Endometrium (tissue), 2 donors: ENCODE measurements around the gene PTPN4.
"Not testable (repeated sequence)": the region's sequence is repeated elsewhere in the genome, so short reads cannot be mapped to it uniquely, and the experiment has no call there.

Experiments
- FAIRE-seq: peaks from 2 replicates; lab custom pipeline; 2012; peaks lifted over from hg19 to GRCh38; lab: Jason Lieb, UNC
- donor health status: control.
- donor health status: control.

Gene PTPN4

GRCh38 chr2:119941981-119942513, 182.3 kb downstream of the PTPN4 start:
- FAIRE-seq: no peak

DNA sequence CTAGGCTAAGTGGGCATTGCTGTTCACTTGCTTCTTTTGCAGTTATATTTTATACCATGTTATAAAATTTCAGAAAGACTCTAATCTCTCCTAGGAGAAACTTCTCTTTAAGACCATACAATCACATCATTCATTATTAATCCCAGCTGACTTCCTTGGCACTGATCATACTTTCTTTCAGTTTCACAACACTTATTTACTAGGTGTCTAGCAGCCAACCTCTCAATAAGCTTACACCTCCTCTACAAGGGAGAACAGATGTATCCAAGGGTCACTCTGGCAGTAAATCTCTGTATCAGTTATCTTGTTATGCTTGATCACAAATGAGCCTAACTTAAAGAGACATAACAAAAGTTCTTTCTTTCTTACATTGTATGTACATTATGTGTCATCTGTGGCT, 183.3 kb downstream of the PTPN4 start:
- no peak for FAIRE-seq

DNA sequence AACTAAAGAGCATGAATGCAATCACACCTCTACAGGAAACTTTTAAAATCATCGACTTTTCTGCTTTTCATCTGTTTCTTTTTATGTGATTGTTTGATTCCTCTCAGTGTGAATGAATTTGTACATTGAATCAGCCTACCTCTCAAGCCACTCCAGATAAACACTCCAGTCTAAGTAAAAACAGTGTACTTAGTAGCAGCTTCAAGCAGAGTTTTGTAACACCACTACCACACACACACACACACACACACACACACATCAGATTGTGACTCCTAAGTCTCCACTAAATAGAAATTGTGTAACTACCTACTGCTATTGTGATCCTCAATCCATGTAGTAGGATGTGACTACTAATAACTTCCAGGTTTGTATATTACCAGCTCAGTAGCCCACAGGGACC, 187.8 kb downstream of the PTPN4 start:
- FAIRE-seq: no peak

- FAIRE-seq: peak; percentile 37
These were observed 191.2 kb downstream of the PTPN4 start for GRCh38 chr2:119950966-119951365.

- FAIRE-seq: no peak
These were observed 199.0 kb downstream of the PTPN4 start for GRCh38 chr2:119958670-119959268.

DNA sequence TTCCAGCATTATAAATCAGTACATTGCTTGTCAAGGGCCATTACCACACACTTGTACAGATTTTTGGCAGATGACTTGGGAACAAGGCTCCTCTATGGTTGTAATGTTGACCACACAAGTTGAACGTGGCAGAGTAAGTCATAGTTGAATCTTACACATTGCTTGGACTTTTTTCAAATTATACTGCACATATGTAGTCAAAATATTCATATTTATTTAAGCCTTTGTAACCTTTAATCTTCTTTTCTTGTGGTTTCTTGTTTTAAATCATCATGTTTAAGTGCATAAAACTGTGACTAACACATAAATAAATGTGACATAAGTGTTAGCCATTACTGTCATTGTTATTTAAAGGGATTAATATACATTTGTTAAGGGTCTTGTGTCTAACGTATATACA, 201.1 kb downstream of the PTPN4 start:
- FAIRE-seq: no peak

GRCh38 chr2:119981896-119982295, 222.2 kb downstream of the PTPN4 start:
- FAIRE-seq: no peak

DNA sequence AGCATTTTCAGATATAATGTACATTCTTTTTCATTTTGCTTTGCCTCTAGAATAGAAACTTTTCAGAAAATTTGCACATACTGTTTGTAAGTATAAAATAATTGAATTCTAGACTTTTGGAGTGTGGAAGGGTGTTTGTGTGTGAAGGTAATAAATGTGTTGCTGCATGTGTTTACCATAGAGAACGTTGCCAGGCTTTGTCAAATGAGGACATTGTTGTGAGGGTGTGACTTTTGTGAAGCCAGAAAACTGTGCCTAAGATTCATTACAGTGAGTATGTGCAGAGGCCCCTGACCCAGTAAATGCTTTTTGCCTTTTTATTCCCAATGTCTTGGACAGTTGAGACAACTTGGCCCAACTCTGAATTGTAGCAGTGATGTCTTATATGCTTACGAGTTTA, 222.8 kb downstream of the PTPN4 start:
- FAIRE-seq: no peak

- no peak for FAIRE-seq
These were observed 223.4 kb downstream of the PTPN4 start for GRCh38 chr2:119983108-119983507.

GRCh38 chr2:119996148-119996547, 236.4 kb downstream of the PTPN4 start:
- FAIRE-seq: no peak

DNA sequence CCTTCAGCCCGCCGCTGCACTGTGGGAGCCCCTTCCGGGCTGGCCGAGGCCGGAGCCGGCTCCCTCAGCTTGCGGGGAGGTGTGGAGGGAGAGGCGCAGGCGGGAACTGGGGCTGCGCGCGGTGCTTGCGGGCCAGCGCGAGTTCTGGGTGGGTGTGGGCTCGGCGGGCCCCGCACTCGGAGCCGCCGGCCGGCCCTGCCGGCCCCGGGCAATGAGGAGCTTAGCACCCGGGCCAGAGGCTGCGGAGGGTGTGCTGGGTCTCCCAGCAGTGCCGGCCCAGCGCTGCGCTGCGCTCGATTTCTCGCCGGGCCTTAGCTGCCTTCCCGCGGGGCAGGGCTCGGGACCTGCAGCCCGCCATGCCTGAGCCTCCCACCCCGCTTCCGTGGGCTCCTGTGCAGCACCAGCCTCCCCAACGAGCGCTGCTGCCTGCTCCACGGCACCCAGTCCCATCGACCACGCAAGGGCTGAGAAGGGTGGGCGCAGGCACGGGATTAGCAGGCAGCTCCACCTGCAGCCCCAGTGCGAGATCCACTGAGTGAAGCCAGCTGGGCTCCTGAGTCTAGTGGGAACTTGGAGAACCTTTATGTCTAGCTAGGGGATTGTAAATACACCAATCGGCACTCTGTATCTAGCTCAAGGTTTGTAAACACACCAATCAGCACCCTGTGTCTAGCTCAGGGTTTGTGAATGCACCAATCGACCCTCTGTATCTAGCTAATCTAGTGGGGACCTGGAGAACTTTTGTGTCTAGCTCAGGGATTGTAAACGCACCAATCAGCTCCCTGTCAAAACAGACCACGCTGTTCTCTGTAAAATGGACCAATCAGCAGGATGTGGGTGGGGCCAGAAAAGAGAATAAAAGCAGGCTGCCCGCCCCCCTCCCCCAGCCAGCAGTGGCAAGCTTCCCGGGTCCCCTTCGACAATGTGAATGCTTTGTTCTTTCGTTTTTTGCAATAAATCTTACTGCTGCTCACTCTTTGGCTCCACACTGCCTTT, 237.5 kb downstream of the PTPN4 start:
- not testable (repeated sequence) for FAIRE-seq

DNA sequence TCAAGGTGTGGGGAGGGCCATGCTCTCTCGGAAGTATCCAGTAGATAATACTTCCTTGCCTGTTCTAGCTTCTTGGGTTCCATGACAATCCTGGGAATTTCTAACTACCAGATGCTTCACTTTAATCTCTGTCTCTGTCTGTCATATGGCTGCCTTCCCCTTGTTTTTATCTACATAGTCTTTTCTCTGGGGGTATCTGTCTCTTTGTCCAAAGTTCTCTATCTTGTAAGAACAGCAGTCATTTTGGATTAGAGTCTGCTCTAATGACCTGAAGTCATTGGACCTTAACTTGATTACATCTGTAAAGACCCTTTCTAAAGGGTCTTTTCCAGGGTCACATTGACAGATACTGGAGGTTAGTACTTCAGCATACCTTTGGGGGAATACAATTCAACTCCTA, 241.7 kb downstream of the PTPN4 start:
- FAIRE-seq: no peak

DNA sequence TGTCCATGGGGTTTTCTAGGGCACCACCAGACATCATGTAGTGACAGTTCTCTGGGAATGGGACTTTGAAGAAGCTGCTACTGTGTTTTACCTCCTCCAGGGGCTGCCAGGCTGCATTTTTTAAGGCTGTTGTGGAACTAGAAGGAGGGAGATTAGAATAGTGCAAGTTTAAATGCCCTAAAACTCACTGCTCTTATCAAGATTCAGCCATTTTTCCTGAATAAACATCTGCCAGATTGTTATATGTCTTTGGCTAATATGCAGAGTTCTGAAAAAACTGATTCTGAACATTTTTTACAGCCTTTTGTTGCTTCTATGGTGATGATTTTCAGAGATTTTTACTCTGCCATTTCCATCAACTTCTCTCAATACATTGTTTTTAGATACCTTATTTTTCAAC, 244.5 kb downstream of the PTPN4 start:
- no peak for FAIRE-seq

DNA sequence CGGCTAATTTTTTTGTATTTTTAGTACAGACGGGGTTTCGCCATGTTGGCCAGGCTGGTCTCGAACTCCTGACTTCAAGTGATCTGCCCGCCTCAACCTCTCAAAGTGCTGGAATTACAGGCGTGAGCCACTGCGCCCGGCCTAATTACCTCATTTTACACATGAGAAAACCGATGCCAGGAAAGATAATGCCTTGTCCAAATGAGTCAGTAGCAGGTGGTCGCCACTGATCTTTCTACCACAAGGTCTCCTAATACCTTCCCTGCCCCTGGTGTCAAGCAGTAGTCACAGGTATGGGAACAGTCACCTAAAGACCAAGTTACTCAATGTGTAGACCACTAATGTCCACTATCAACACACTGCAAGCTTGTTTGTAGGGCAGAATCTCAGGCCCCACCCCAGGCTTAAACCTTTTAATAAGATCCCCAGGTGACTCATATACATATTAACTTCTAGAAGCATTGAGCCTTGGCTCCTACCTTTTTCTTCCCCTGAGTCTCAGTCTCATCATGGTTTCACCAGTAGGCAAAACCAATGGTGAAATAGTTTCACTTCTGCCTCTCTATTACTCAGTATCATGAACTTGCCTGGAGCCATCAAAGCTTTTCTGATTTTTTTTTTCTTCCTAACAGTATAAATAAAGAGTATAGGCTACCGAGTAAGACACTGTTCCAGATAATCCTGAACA, 246.3 kb downstream of the PTPN4 start:
- FAIRE-seq: no peak

DNA sequence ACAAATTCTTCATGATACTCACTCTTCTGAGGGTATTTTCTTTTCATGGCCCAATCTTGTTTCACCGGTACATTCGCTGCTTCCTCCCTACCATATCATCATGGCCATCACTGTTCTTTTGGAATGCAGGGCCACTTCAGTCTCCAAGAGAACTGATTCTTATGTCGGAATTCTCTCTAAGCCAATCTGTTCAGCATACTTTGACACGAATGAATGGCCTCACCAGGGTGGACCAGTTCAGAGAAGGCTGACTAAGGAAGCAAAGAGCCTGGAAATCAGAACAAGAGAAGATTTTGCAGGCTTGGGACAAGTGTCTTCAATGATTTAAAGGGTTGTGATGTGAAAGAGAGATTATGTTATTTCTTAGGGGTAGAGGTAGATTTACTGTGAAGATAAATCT, 248.1 kb downstream of the PTPN4 start:
- FAIRE-seq: no peak

DNA sequence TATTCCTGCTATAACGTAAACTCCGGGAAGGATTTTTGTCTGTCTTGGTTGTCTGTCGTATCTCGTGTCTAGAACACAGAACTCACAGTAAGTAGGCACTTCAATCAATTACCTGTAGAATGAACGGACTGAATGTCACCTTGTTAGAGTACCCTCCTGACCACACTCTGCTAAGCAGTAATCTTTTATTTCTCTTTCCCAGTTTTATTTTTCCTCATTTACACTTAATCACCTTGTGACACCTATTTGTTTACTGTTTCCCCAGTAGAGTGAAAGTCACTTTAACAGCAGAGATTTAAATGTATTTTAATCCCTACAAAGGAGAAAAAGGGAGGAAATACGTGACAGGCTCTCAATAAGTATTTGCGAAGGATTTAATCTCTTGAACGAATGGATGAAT, 252.6 kb downstream of the PTPN4 start:
- no peak for FAIRE-seq

DNA sequence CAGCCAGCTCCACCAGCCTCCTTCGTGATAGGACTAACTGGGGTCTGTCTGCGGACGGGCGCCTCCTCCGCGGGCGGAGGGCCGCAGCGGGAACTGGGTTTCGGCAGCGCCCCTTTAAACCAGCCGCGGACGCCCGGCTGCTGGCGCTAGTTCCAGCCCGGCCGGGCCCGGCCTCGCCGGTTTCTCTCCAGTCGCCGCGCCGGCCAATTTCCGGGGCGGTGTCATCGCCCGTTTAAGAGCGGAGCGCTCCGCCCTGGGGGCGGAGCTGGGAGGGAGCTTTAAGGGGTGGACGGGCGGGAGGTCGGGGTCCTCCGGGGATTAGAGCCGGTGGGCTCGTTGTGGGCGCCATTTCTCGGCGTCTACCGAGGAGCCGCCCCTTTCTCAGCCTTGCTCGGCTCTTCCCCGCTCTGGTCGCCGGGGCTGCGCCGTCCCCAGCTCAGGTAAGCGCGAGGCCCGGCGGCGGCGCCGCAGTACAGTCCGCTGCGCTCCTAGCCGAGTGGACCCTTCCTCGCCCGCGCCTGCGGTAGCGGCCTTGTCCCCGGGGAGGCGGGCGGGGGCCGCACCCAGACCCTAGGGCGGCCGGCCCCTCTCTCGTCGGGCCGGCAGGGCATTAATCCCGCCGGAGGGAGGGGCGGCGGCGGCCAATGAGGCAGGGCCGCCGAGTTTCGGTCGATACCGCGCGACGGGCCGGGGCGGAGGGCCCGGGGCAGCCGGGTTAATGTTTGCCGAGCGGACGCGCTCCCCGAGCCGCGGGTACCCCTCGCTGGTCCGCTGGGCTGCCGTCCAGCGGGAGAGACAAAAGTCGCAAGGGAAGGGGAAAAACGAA, 253.3 kb downstream of the PTPN4 start, which contains the start of gene EPB41L5:
EPB41L5 (plus strand) TSS at position 307 of the 826 bp plus-strand sequence. CDS start 6,008 bp downstream, outside the sequence.
- no peak for FAIRE-seq

- FAIRE-seq: no peak
These were observed 254.0 kb downstream of the PTPN4 start for GRCh38 chr2:120013597-120014223.

GRCh38 chr2:120014226-120014980, 254.7 kb downstream of the PTPN4 start:
- no peak for FAIRE-seq

- FAIRE-seq: no peak
These were observed 257.1 kb downstream of the PTPN4 start for GRCh38 chr2:120016800-120017199.
